Stimulated activated naive CD8-positive, alpha-beta T cell treated with anti-CD3 and anti-CD28 coated beads, Interleukin-15, Interleukin-2, amounts not matched to agents 100 ng/mL and 50 ng/mL, for 24 hours (primary cell): ENCODE data around the gene SEMA7A.
"Not testable (repeated sequence)": the region's sequence is repeated elsewhere in the genome, so short reads cannot be mapped to it uniquely, and the experiment has no call there.

Experiments
- H3K27ac Mint-ChIP-seq: one replicate; pipeline ENCODE4 v1.8.0; 2021; ENCODE audit warnings: mild to moderate bottlenecking, mixed read lengths
- H3K27me3 Mint-ChIP-seq: one replicate; pipeline ENCODE4 v1.8.0; 2021; ENCODE audit warnings: mixed read lengths
- H3K36me3 Mint-ChIP-seq: one replicate; pipeline ENCODE4 v1.8.0; 2021; ENCODE audit warnings: low read depth, mixed read lengths
- H3K4me1 Mint-ChIP-seq: one replicate; pipeline ENCODE4 v1.8.0; 2021; ENCODE audit warnings: low read depth, mixed read lengths
- H3K4me3 Mint-ChIP-seq: one replicate; pipeline ENCODE4 v1.8.0; 2021; ENCODE audit warnings: mild to moderate bottlenecking, mixed read lengths
- H3K9me3 Mint-ChIP-seq: one replicate; pipeline ENCODE4 v1.8.0; 2021; ENCODE audit warnings: mixed read lengths

SEMA7A gene

GRCh38 chr15:74459798-74460197 is 26.0 kb upstream of the SEMA7A start:
- not testable (repeated sequence) for H3K27me3 Mint-ChIP-seq, H3K9me3 Mint-ChIP-seq, H3K27ac Mint-ChIP-seq
- Mint-ChIP-seq H3K4me1 (peaks cover 65% of the 10 kb centered on the region), H3K36me3 (peaks cover 42% of the 10 kb centered on the region), H3K4me3 (peak overlapping the region; percentile 98)

DNA sequence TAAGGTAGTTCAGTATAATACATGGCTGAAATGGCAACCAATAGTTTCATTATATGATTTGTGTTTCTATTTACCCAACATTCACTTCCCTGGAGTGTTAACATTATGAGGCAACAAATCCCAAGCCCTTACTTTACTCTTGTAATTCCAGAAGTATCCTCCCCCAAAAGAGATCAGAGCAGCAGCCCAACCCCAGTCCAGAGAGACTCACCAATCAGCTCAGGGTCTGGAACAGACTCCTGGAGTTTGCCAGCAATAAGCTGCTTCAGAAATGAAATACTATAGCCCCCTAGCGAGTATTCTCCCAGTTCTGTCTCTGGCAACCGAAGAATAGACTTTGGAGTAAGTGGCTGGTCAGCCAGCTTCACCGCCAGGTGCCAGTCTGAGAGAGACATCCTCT is 24.7 kb upstream of the SEMA7A start:
- H3K36me3 Mint-ChIP-seq = peaks cover 47% of the 10 kb centered on the region
- no peaks in the 10 kb centered on the region for H3K9me3 Mint-ChIP-seq
- no peak overlapping the region for H3K27ac Mint-ChIP-seq
- no peak overlapping the region for H3K4me3 Mint-ChIP-seq
- peaks cover 65% of the 10 kb centered on the region for H3K4me1 Mint-ChIP-seq
- H3K27me3 Mint-ChIP-seq = no peaks in the 10 kb centered on the region

- Mint-ChIP-seq H3K4me1 (peaks cover 56% of the 10 kb centered on the region), H3K36me3 (peaks cover 49% of the 10 kb centered on the region)
- H3K4me3 Mint-ChIP-seq, H3K9me3 Mint-ChIP-seq, H3K27me3 Mint-ChIP-seq, H3K27ac Mint-ChIP-seq: not testable (repeated sequence)
These were observed 23.3 kb upstream of the SEMA7A start for GRCh38 chr15:74457036-74457435.

DNA sequence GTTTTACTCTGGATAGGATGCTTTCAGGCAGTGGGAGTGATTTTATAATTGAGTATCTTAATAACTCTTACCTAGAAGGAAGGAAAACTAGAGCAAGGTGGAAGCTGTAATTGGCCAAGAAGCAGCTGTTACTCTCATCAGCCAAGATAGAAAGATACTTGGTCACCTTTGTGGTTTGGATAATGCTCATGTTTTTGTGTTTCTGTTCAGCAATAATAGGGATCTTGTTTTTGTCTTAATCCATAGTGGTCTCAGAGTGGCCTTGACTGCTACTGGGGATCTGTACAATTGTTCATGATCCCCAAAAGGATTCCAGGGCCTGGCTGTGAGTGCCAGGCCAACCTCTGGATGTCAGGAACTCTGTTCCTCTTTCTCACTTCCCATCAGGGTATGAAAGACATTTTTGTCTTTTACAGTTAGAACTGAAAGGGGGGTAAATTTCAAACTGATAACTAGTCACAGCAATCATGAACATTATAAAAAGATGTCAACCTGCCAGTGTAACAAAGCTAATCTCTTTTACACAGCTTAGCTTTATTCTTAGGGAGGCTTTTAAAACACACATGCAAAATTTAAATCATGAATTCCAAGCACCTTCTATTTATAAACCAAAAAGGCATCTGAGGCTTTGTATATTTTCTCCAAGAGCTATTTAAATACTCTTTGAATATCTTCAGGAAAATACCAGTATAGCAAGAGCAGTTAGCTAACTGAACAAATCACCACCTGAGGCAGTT is 21.2 kb upstream of the SEMA7A start:
- Mint-ChIP-seq H3K4me3 (no peak overlapping the region), H3K27ac (peak overlapping the region; percentile 55), H3K4me1 (peaks cover 42% of the 10 kb centered on the region), H3K36me3 (peaks cover 70% of the 10 kb centered on the region), H3K9me3 (no peaks in the 10 kb centered on the region), H3K27me3 (no peaks in the 10 kb centered on the region)

- Mint-ChIP-seq H3K27ac (peak overlapping the region; percentile 65), H3K9me3 (no peaks in the 10 kb centered on the region), H3K4me3 (no peak overlapping the region), H3K36me3 (peaks cover 77% of the 10 kb centered on the region), H3K27me3 (no peaks in the 10 kb centered on the region), H3K4me1 (peaks cover 39% of the 10 kb centered on the region)
These were observed 20.4 kb upstream of the SEMA7A start for GRCh38 chr15:74453925-74454763.

- H3K27me3 Mint-ChIP-seq = no peaks in the 10 kb centered on the region
- peaks cover 78% of the 10 kb centered on the region for H3K36me3 Mint-ChIP-seq
- H3K9me3 Mint-ChIP-seq = no peaks in the 10 kb centered on the region
- H3K27ac Mint-ChIP-seq = no peak overlapping the region
- H3K4me3 Mint-ChIP-seq = no peak overlapping the region
- peaks cover 30% of the 10 kb centered on the region for H3K4me1 Mint-ChIP-seq
These were observed 18.4 kb upstream of the SEMA7A start for GRCh38 chr15:74451861-74452835.

- Mint-ChIP-seq H3K4me1 (peaks cover 28% of the 10 kb centered on the region), H3K36me3 (peaks cover 83% of the 10 kb centered on the region), H3K27me3 (no peaks in the 10 kb centered on the region), H3K4me3 (no peak overlapping the region), H3K27ac (no peak overlapping the region), H3K9me3 (no peaks in the 10 kb centered on the region)
These were observed 17.6 kb upstream of the SEMA7A start for GRCh38 chr15:74451322-74451721.

DNA sequence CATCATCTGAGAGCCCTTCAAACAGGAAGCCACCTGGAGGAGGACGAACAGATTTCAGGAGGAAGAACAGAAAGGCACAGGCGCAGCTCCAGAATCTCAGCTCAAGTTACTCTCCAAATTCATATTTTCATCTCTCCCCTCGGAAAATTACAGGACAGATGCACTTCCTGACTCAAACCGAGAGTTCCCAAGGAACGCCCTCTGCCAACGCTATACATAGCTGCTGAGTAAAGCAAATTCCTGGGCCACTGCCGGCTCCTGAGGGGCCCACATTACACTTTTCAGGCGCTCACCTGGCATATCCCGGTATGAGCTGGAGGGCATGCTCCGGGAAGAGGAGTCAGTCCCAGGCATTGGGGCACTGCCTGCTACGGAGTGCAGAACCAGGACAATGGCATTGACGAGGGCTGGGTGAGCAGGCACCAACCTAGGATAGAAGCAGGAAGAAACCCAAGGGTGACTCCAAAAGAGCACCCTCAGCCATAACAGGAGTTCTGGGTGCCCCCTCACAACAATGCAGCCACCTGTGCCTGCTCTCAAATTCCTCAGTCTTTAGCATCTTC is 16.0 kb upstream of the SEMA7A start:
- Mint-ChIP-seq H3K9me3 (no peaks in the 10 kb centered on the region), H3K4me1 (peaks cover 17% of the 10 kb centered on the region), H3K27me3 (no peaks in the 10 kb centered on the region), H3K4me3 (no peak overlapping the region), H3K36me3 (peaks cover 82% of the 10 kb centered on the region), H3K27ac (no peak overlapping the region)

DNA sequence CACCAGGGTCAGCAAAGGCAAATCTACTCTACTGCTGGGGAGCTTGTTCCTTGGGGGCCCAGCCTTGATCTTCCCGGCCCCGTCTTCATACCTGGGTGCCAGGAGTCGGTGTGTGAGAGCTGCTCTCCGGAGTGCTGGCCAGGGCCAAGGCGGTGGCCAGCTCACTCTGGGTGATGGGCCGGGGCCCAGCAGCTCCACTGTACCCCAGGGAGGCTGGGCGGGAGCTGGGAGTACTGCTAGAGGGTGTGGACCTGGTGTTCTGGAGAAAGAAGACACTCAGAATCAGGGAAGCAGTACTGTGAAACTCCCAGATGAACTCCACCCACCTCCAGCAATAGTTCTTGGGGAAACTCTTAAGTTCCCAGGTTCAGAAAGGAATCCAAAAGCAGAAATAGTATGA is 15.3 kb upstream of the SEMA7A start:
- no peak overlapping the region for H3K27ac Mint-ChIP-seq
- H3K9me3 Mint-ChIP-seq = no peaks in the 10 kb centered on the region
- peaks cover 82% of the 10 kb centered on the region for H3K36me3 Mint-ChIP-seq
- H3K27me3 Mint-ChIP-seq = no peaks in the 10 kb centered on the region
- H3K4me1 Mint-ChIP-seq = peaks cover 11% of the 10 kb centered on the region
- H3K4me3 Mint-ChIP-seq = no peak overlapping the region

GRCh38 chr15:74445816-74446763 is 12.3 kb upstream of the SEMA7A start:
- Mint-ChIP-seq H3K4me1 (no peaks in the 10 kb centered on the region), H3K4me3 (no peak overlapping the region), H3K27ac (no peak overlapping the region), H3K36me3 (peaks cover 60% of the 10 kb centered on the region), H3K9me3 (no peaks in the 10 kb centered on the region), H3K27me3 (no peaks in the 10 kb centered on the region)

GRCh38 chr15:74444106-74445062 is 10.6 kb upstream of the SEMA7A start:
- no peaks in the 10 kb centered on the region for H3K27me3 Mint-ChIP-seq
- H3K9me3 Mint-ChIP-seq = no peaks in the 10 kb centered on the region
- no peak overlapping the region for H3K4me3 Mint-ChIP-seq
- H3K36me3 Mint-ChIP-seq = peaks cover 43% of the 10 kb centered on the region
- H3K27ac Mint-ChIP-seq = no peak overlapping the region
- no peaks in the 10 kb centered on the region for H3K4me1 Mint-ChIP-seq

DNA sequence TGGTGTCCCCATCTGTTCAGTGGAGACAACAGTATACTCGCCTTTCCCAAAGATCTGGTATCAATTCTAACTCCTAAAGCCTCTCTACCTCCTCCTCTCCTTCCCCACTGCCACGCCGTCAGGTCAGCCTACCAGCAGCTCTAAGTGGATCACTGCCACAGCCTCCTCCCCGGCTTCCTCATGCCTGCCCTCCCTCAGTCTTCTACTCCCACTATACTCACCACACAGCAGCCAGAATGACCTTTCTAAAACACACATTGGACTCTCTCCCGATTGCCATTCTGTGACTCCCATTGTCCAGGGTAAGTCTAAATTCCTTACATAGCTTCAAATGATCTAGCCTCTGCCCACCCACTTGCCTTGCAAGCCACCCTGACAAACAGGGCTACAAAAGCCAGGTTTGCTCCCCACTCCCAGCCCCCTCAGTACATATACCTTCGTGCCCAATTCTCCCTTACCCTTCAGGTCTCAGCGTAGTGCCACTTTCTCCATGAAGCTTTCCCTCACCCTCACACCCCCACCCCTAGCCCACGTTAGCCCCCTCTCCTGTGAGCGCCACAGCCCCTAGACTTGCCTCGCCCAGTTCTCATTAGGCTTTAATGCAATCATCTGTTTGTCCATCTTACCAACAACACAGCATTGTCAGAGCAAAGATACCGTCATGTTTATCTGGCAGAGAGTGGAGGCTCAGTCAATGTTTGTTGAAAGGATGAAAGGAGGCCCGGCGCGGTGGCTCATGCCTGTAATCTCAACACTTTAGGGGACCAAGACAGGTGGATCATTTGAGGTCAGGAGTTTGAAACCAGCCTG is 9.5 kb upstream of the SEMA7A start:
- no peaks in the 10 kb centered on the region for H3K27me3 Mint-ChIP-seq
- peaks cover 8% of the 10 kb centered on the region for H3K4me1 Mint-ChIP-seq
- no peak overlapping the region for H3K4me3 Mint-ChIP-seq
- no peak overlapping the region for H3K27ac Mint-ChIP-seq
- H3K36me3 Mint-ChIP-seq = peaks cover 34% of the 10 kb centered on the region
- H3K9me3 Mint-ChIP-seq = no peaks in the 10 kb centered on the region
